HEK293 (cell line): ENCODE results near the gene ZSCAN25.

Experiments used
- CTCF ChIA-PET: fragments of 350-600 bp; formaldehyde crosslinking; extraction: SDS; loops from one replicate; lab custom pipeline; 2021; ENCODE audit warnings: antibody characterized with exemption; lab: Yijun Ruan, JAX
- POLR2A ChIA-PET: fragments of 300-600 bp; formaldehyde crosslinking; extraction: SDS; loops from one replicate; lab custom pipeline; 2020; ENCODE audit warnings: antibody characterized with exemption, inconsistent platforms; lab: Yijun Ruan, JAX
- H3K27ac ChIP-seq: fragments of 200-500 bp; sonication (Bioruptor generic); 2 replicates; pipeline ENCODE4 v1.5.1; 2014; ENCODE audit warnings: low read depth, low read length, control low read depth, inconsistent platforms; ENCODE audit errors: extremely low read depth
- H3K36me3 ChIP-seq, 2 experiments: fragments of 200-500 bp in 1 of 2; sonication (Bioruptor generic) in 1 of 2; 1 replicate in 1 of 2; 2 replicates in 1 of 2; pipeline ENCODE4 v1.5.1; 2014 to 2017; ENCODE audit warnings: inconsistent platforms in 2 of 2, low read length in 2 of 2; ENCODE audit not compliant: control insufficient read depth in 2 of 2, insufficient read depth in 1 of 2
- H3K4me1 ChIP-seq: fragments of 200-500 bp; sonication (Bioruptor generic); 2 replicates; pipeline ENCODE4 v1.5.1; 2014; ENCODE audit warnings: mild to moderate bottlenecking, low read length, inconsistent platforms; ENCODE audit not compliant: control insufficient read depth, insufficient read depth
- H3K4me3 ChIP-seq: 2 replicates; pipeline ENCODE4 v1.5.1; 2011; ENCODE audit warnings: low read depth, mild to moderate bottlenecking, control low read depth, low read length, moderate library complexity
- H3K9me3 ChIP-seq: fragments of 200-500 bp; sonication (Bioruptor generic); 2 replicates; pipeline ENCODE4 v1.5.1; 2014; ENCODE audit warnings: low read depth, low read length, inconsistent platforms; ENCODE audit not compliant: control insufficient read depth, insufficient read depth
- BCL11B ChIP-seq: fragments of 450-650 bp; formaldehyde crosslinking; IDR thresholded peaks from 2 replicates; pipeline ENCODE4 v1.5.1; 2016; ENCODE audit warnings: low read depth, missing biosample characterization, missing genetic modification characterization
- EGR2 ChIP-seq: fragments of 450-650 bp; formaldehyde crosslinking; IDR thresholded peaks from 2 replicates; pipeline ENCODE4 v1.5.1; 2016; ENCODE audit warnings: low read depth, missing biosample characterization, missing genetic modification characterization
- GFI1B ChIP-seq: fragments of 450-650 bp; formaldehyde crosslinking; IDR thresholded peaks from 2 replicates; pipeline ENCODE4 v1.5.1; 2016; ENCODE audit warnings: missing biosample characterization, missing genetic modification characterization
- KLF9 ChIP-seq: fragments of 450-650 bp; formaldehyde crosslinking; IDR thresholded peaks from 2 replicates; pipeline ENCODE4 v1.5.1; 2016; ENCODE audit warnings: missing biosample characterization, missing genetic modification characterization, low read depth
- RBAK ChIP-seq: fragments of 450-650 bp; formaldehyde crosslinking; IDR thresholded peaks from 2 replicates; pipeline ENCODE4 v1.5.1; 2016; ENCODE audit warnings: missing biosample characterization, missing genetic modification characterization
- SALL2 ChIP-seq: fragments of 450-650 bp; formaldehyde crosslinking; IDR thresholded peaks from 2 replicates; pipeline ENCODE4 v1.5.0; 2017; ENCODE audit warnings: missing biosample characterization, mild to moderate bottlenecking, missing genetic modification characterization, borderline replicate concordance
- YY2 ChIP-seq: fragments of 450-650 bp; formaldehyde crosslinking; IDR thresholded peaks from 2 replicates; pipeline ENCODE4 v1.5.1; 2016; ENCODE audit warnings: missing biosample characterization, missing genetic modification characterization
- ZBTB21 ChIP-seq: fragments of 450-650 bp; formaldehyde crosslinking; IDR thresholded peaks from 2 replicates; pipeline ENCODE4 v1.5.1; 2017; ENCODE audit warnings: missing biosample characterization, missing genetic modification characterization
- ZBTB8A ChIP-seq: fragments of 450-650 bp; formaldehyde crosslinking; IDR thresholded peaks from 2 replicates; pipeline ENCODE4 v1.5.1; 2016; ENCODE audit warnings: missing biosample characterization, missing genetic modification characterization
- ZFHX2 ChIP-seq: fragments of 450-650 bp; formaldehyde crosslinking; conservative IDR thresholded peaks from 2 replicates; pipeline ENCODE4 v1.5.1; 2016; ENCODE audit warnings: missing biosample characterization, missing genetic modification characterization
- ZNF133 ChIP-seq: fragments of 450-650 bp; formaldehyde crosslinking; IDR thresholded peaks from 2 replicates; pipeline ENCODE4 v1.5.1; 2016; ENCODE audit warnings: missing biosample characterization, missing genetic modification characterization
- ZNF140 ChIP-seq: fragments of 450-650 bp; formaldehyde crosslinking; IDR thresholded peaks from 2 replicates; pipeline ENCODE4 v1.5.1; 2016; ENCODE audit warnings: missing biosample characterization, missing genetic modification characterization
- ZNF16 ChIP-seq: fragments of 450-650 bp; formaldehyde crosslinking; IDR thresholded peaks from 2 replicates; pipeline ENCODE4 v1.5.1; 2016; ENCODE audit warnings: low read depth, missing biosample characterization, missing genetic modification characterization
- ZNF169 ChIP-seq: fragments of 450-650 bp; formaldehyde crosslinking; IDR thresholded peaks from 2 replicates; pipeline ENCODE4 v1.5.1; 2016; ENCODE audit warnings: missing biosample characterization, missing genetic modification characterization
- ZNF302 ChIP-seq: fragments of 450-650 bp; formaldehyde crosslinking; IDR thresholded peaks from 2 replicates; pipeline ENCODE4 v1.5.1; 2016; ENCODE audit warnings: missing biosample characterization, missing genetic modification characterization, low read depth
- ZNF324 ChIP-seq: fragments of 450-650 bp; formaldehyde crosslinking; IDR thresholded peaks from 2 replicates; pipeline ENCODE4 v1.5.1; 2016; ENCODE audit warnings: missing biosample characterization, missing genetic modification characterization
- ZNF416 ChIP-seq: fragments of 450-650 bp; formaldehyde crosslinking; IDR thresholded peaks from 2 replicates; pipeline ENCODE4 v1.5.1; 2016; ENCODE audit warnings: missing biosample characterization, missing genetic modification characterization
- ZNF529 ChIP-seq: fragments of 450-650 bp; formaldehyde crosslinking; IDR thresholded peaks from 2 replicates; pipeline ENCODE4 v1.5.1; 2017; ENCODE audit warnings: missing genetic modification characterization, missing biosample characterization; ENCODE audit not compliant: insufficient replicate concordance
- ZNF530 ChIP-seq: fragments of 450-650 bp; formaldehyde crosslinking; IDR thresholded peaks from 2 replicates; pipeline ENCODE4 v1.5.1; 2016; ENCODE audit warnings: low read depth, missing biosample characterization, missing genetic modification characterization
- ZNF549 ChIP-seq: fragments of 450-650 bp; IDR thresholded peaks from 2 replicates; pipeline ENCODE4 v1.5.1; 2018; ENCODE audit warnings: missing biosample characterization, missing genetic modification characterization, mild to moderate bottlenecking, inconsistent platforms, moderate library complexity
- ZNF558 ChIP-seq: fragments of 450-650 bp; formaldehyde crosslinking; IDR thresholded peaks from 2 replicates; pipeline ENCODE4 v1.5.1; 2016; ENCODE audit warnings: missing biosample characterization, missing genetic modification characterization
- ZNF585B ChIP-seq: fragments of 450-650 bp; formaldehyde crosslinking; IDR thresholded peaks from 2 replicates; pipeline ENCODE4 v1.5.1; 2016; ENCODE audit warnings: missing biosample characterization, missing genetic modification characterization
- ZNF600 ChIP-seq: fragments of 450-650 bp; formaldehyde crosslinking; IDR thresholded peaks from 2 replicates; pipeline ENCODE4 v1.5.1; 2016; ENCODE audit warnings: missing biosample characterization, missing genetic modification characterization
- ZNF843 ChIP-seq: fragments of 450-650 bp; formaldehyde crosslinking; IDR thresholded peaks from 2 replicates; pipeline ENCODE4 v1.5.1; 2016; ENCODE audit warnings: missing biosample characterization, missing genetic modification characterization
- ZSCAN30 ChIP-seq: fragments of 450-650 bp; IDR thresholded peaks from 2 replicates; pipeline ENCODE4 v1.5.1; 2018; ENCODE audit warnings: missing biosample characterization, mild to moderate bottlenecking, missing genetic modification characterization, moderate library complexity
- TF ChIP-seq, protein P1 (sequence below): fragments of 450-650 bp; formaldehyde crosslinking; IDR thresholded peaks from 2 replicates; pipeline ENCODE4 v1.5.1; 2016; ENCODE audit warnings: missing biosample characterization, missing genetic modification characterization
- TF ChIP-seq, protein P2 (sequence below): fragments of 450-650 bp; formaldehyde crosslinking; optimal IDR thresholded peaks from 2 replicates; pipeline ENCODE3; 2016; ENCODE audit warnings: missing biosample characterization, mild to moderate bottlenecking, missing genetic modification characterization
- TF ChIP-seq, protein P3 (sequence below): fragments of 450-650 bp; formaldehyde crosslinking; IDR thresholded peaks from 2 replicates; pipeline ENCODE4 v1.5.1; 2016; ENCODE audit warnings: missing biosample characterization, missing genetic modification characterization

The ZSCAN25 gene

DNA sequence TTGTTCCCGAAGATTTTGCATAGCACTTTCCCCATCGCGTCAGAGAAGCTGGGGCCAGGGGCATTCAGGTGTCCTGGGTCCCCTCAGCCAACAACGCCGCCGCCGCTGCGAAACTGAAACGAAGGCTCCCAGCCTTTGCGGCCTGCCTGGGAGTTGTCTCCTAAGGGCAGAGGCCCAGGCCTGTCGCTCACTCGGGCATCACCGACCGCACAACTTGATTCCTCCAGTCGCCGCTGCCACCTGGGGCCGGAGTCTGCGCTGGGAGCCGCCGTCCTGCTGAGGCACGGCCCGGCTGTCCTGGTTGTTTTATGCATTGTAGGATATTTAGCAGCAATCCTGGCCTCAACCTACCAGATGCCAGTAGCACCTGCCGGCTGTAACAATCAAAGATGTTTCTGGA, 22.0 kb downstream of the ZSCAN25 start:
- ChIA-PET POLR2A (no interaction called here), CTCF (no interaction called here)
- TF ChIP-seq ZFHX2 (tag by site-specific recombination) = no peak
- no peak for TF ChIP-seq EGR2
- TF ChIP-seq ZNF843 (tag by site-specific recombination) = no peak
- no peak for TF ChIP-seq ZNF416
- TF ChIP-seq ZNF530 (tag by site-specific recombination) = no peak
- no peak for TF ChIP-seq ZNF600 (tag by site-specific recombination)
- no peak for TF ChIP-seq GFI1B (tag by site-specific recombination)
- no peak for TF ChIP-seq ZNF529
- no peak for TF ChIP-seq KLF9 (tag by site-specific recombination)
- TF ChIP-seq ZNF324 (tag by site-specific recombination) = no peak
- TF ChIP-seq ZNF585B (tag by site-specific recombination) = no peak
- no peak for TF ChIP-seq RBAK (tag by site-specific recombination)
- TF ChIP-seq, protein P1, sequence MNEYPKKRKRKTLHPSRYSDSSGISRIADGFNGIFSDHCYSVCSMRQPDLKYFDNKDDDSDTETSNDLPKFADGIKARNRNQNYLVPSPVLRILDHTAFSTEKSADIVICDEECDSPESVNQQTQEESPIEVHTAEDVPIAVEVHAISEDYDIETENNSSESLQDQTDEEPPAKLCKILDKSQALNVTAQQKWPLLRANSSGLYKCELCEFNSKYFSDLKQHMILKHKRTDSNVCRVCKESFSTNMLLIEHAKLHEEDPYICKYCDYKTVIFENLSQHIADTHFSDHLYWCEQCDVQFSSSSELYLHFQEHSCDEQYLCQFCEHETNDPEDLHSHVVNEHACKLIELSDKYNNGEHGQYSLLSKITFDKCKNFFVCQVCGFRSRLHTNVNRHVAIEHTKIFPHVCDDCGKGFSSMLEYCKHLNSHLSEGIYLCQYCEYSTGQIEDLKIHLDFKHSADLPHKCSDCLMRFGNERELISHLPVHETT (tag by site-specific recombination) = no peak
- TF ChIP-seq BCL11B (tag by site-specific recombination) = no peak
- no peak for TF ChIP-seq ZNF16 (tag by site-specific recombination)
- TF ChIP-seq, protein P2, sequence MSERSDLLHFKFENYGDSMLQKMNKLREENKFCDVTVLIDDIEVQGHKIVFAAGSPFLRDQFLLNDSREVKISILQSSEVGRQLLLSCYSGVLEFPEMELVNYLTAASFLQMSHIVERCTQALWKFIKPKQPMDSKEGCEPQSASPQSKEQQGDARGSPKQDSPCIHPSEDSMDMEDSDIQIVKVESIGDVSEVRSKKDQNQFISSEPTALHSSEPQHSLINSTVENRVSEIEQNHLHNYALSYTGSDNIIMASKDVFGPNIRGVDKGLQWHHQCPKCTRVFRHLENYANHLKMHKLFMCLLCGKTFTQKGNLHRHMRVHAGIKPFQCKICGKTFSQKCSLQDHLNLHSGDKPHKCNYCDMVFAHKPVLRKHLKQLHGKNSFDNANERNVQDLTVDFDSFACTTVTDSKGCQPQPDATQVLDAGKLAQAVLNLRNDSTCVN = no peak
- TF ChIP-seq ZNF558 (tag by site-specific recombination) = no peak
- TF ChIP-seq ZNF140 (tag by site-specific recombination) = no peak
- no peak for TF ChIP-seq ZSCAN30 (tag by site-specific recombination)
- no peak overlapping the region for H3K4me3 ChIP-seq
- H3K9me3 ChIP-seq = no peaks in the 10 kb centered on the region
- peaks cover 0 to 3% of the 10 kb centered on the region in 2 experiments; a peak in 2 of 3 replicates for H3K36me3 ChIP-seq
- H3K4me1 ChIP-seq = no peaks in the 10 kb centered on the region
- no peak overlapping the region for H3K27ac ChIP-seq

DNA sequence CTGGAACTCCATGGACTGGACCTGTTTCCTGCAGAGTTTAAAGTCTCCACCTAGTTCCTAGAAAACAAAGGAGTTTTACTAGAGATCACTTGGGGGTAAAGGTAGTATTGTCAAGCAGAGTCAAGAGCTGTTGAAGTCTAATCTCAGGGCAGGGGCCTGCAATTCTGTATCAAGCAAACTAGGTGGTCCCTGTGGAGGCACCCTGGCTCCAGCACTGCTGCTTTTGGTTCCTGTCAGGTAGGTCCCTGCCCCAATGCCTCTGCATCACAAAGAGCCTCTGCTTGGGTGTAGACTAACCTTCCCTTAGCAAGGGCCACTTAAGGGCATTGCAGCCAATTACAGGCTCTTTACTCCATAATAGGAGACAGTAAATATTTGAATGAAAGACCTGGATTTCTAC, 22.5 kb downstream of the ZSCAN25 start:
- Histone ChIP-seq H3K27ac (no peak overlapping the region), H3K4me1 (no peaks in the 10 kb centered on the region), H3K9me3 (no peaks in the 10 kb centered on the region), H3K36me3 (no peaks in the 10 kb centered on the region; a peak in 1 of 3 replicates), H3K4me3 (no peak overlapping the region)
- ChIA-PET CTCF (no interaction called here), POLR2A (no interaction called here)
- TF ChIP-seq ZNF169 (tag by site-specific recombination) (no peak), SALL2 (tag by site-specific recombination) (no peak), ZBTB8A (tag by site-specific recombination) (no peak), ZNF133 (tag by site-specific recombination) (no peak), ZNF549 (no peak), YY2 (no peak), ZBTB21 (no peak), ZNF302 (tag by site-specific recombination) (no peak)
- TF ChIP-seq, protein P3, sequence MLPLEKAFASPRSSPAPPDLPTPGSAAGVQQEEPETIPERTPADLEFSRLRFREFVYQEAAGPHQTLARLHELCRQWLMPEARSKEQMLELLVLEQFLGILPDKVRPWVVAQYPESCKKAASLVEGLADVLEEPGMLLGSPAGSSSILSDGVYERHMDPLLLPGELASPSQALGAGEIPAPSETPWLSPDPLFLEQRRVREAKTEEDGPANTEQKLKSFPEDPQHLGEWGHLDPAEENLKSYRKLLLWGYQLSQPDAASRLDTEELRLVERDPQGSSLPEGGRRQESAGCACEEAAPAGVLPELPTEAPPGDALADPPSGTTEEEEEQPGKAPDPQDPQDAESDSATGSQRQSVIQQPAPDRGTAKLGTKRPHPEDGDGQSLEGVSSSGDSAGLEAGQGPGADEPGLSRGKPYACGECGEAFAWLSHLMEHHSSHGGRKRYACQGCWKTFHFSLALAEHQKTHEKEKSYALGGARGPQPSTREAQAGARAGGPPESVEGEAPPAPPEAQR = no peak
